Umbilical cord (tissue), 2 donors: ENCODE results near the gene DUSP16. TPM values are rescaled to one million over a fixed set of nuclear protein-coding genes. Genes with fewer than 3 reads are reported as not detected.
A peak's percentile ranks its signal among the peaks of the same experiment; 100 is the strongest.
"Not testable (repeated sequence)": the region's sequence is repeated elsewhere in the genome, so short reads cannot be mapped to it uniquely, and the experiment has no call there.

Experiments used
- DNase-seq: peaks from one replicate; pipeline ENCODE4 v3.0.0-alpha.2; 2015; ENCODE audit warnings: low spot score
- total RNA-seq: library from RNA; depleted of rRNA; stranded (reverse); fragments of >200 nt; gene quantifications from one replicate; pipeline ENCODE4 v1.2.3, GENCODE V29; 2014; ENCODE audit warnings: low replicate concordance; ENCODE audit not compliant: insufficient read depth

Gene DUSP16, protein sequence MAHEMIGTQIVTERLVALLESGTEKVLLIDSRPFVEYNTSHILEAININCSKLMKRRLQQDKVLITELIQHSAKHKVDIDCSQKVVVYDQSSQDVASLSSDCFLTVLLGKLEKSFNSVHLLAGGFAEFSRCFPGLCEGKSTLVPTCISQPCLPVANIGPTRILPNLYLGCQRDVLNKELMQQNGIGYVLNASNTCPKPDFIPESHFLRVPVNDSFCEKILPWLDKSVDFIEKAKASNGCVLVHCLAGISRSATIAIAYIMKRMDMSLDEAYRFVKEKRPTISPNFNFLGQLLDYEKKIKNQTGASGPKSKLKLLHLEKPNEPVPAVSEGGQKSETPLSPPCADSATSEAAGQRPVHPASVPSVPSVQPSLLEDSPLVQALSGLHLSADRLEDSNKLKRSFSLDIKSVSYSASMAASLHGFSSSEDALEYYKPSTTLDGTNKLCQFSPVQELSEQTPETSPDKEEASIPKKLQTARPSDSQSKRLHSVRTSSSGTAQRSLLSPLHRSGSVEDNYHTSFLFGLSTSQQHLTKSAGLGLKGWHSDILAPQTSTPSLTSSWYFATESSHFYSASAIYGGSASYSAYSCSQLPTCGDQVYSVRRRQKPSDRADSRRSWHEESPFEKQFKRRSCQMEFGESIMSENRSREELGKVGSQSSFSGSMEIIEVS
- 13.2 TPM for total RNA-seq

DNA sequence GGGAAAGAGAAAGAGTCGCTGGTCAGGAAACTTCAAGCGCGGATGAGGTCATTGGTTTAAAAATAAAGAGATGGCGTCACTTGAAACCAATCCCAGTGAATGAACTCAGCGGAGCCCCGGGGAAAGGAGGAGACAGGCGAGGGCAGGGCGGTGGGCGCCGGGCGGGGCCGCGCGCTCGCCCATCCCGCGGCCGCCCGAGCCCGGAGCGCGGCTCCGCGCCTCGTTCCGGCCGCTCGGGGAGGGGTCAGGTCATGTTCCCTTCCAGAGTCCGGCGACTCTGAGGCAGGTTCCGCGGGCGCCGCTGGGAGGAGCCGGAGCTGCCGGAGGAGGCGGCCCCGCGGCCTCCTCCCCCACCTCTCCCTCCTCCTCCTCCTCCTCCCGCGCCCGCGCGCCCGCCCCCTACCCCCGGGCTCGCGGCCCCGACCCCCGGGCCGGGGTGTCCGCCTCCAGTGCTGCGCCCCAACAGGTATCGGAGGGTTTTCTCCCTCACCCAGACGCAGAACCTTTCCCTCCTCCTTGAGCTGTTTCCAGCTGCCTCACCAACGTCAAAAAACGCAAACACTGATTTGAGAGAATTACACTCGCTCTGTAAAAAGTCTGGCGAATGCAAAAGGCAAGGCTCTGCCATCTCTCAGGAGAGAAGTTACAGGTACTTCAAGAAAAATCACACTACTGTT, at the start of gene DUSP16:
Gene DUSP16 (minus strand): TSS at position 279 of the 677 bp plus-strand sequence. CDS start 41,765 bp downstream, outside the sequence.
- peak; percentile 99 for DNase-seq

DNA sequence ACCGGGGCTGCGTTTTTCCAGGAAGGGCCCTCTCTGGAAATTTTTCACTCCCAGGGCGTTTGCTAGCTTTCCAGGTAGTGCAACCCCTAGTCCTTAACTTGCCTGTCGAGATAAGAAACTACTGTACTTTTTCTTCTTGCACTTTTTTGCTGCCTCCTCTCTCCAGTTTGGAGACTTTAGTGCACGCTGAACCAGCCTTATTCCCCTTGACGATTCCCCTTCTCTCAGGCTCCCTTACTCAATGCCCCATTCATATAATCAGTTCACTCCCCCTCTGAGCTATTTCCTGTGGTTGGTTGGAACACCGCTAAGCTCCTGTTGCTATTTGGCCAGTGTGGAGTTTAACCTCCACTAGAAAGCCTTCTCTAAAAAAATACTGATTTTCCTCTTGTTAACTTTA, 49.7 kb upstream of the DUSP16 start:
- peak; percentile 30 for DNase-seq

DNA sequence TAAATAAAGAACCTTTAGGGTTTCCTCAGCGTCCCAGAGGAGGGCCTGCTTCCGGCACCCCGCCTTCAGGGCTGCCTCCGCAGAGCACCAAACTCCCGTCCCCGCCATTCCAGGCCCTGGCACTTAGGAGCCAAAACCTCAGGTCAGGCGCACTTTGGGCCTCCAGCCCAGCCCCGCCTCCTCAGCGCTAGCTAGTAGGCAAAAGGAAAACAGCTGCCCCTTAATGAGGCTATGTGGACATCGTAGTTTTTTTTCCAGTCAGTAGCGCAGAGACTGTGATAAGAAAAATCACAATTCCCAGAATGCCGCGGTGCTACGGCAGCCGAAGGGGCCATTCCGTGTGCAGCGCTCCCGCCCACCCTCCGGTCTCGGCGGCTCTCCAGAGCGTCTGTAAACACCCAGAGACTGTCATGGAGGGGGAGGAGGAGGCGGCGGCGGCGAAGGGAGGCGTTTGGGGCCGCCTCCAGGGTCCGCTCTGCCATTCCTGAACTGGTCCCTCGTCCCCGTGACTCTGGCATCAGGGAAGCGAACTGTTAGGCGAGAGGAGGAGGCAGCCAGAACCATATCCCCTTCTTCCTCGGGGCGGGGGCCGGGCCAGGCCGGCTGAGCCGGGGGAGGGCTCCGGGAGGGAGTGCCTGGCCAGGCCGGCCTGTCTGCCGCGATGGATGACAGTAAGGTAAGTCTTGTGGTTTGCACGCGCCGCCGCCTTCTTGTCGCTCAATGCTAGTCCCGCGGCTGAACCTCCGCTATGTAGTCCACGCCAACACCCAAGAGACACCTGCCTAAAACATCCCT, 49.0 kb upstream of the DUSP16 start, which contains the start of gene CREBL2:
Gene CREBL2 (plus strand): TSS at position 365 of the 795 bp plus-strand sequence. CDS start 297 bp downstream, at position 662.
- DNase-seq = peak; percentile 98

- no peak for DNase-seq
Observed at GRCh38 chr12:12610711-12611110, 48.0 kb upstream of the DUSP16 start.

GRCh38 chr12:12609692-12610091, 47.0 kb upstream of the DUSP16 start:
- DNase-seq = no peak

GRCh38 chr12:12608557-12608957, 45.9 kb upstream of the DUSP16 start:
- peak; percentile 22 for DNase-seq

DNA sequence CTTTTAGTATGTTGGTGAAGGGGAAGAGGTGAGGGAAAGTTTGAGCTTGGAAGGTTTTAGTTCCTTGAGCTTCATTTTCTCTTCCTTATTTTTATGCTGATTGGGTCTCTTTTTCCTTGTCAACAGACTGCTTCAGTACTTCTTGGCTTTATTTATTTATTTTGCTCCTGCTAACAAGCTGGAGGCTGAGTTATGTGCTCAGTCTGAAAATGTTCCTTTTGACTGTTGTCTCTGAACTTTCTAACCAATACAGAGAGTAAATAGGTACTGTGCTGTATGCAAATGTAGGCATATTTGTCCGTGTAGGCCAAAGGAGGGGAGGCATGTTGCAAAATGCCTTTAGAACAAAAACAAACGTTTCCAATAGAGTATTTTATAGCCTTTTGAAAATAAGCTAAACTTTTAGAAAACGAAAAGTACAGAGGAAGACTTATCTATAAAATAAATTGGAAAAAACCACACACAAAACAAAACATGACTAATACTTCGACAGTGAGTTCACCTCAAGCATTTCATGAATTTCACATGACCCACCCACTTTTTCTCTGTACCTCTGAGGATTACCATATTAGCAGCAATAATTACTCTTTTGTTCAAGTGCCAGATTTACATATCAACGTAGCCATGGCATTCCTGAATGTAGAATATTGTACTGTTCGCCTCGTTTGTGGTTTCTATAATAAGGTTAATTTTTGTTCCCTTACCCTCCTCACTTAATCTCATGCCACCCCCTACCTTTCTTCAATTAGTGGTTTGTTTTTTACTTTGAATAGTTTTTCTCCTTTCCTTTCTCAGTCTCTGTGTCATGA, 44.3 kb upstream of the DUSP16 start:
- no peak for DNase-seq

GRCh38 chr12:12604740-12605139, 42.1 kb upstream of the DUSP16 start:
- DNase-seq = peak; percentile 22

DNA sequence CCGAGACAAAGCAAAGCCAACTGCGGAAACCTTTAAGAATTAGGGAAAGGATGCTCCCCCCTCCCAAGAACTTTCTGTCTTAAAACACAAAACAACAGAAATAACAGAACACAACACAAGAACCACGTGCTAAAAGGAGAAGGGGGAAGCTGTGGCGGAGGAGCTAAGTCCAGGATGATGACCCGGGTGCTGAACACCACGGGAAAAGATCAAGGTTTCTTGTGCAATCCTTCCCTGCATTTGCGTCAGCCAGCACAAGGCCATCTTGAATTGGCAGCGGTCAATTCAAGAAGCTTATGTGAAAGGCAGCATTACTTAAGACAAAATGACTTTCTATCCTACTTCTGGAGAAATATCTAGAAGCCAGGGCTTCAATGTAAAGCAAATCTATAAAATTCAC, 38.0 kb upstream of the DUSP16 start:
- no peak for DNase-seq

GRCh38 chr12:12599750-12600643, 37.3 kb upstream of the DUSP16 start:
- peak; percentile 64 for DNase-seq

- no peak for DNase-seq
Observed at GRCh38 chr12:12598864-12599263, 36.2 kb upstream of the DUSP16 start.

DNA sequence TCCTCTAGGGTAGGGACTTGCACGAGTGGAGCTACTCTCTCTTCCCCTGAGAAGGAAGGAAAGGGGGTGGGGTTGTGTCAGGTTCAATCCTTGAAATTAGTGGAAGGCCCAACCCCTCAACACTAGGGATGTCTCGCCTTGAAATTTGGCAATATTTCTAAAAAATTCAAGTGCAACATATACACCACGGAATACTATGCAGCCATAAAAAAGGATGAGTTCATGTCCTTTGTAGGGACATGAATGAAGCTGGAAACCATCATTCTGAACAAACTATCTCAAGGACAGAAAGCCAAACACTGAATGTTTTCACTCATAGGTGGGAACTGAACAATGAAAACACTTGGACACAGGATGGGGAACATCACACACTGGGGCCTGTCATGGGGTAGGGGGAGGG, 33.9 kb upstream of the DUSP16 start:
- DNase-seq = not testable (repeated sequence)

DNA sequence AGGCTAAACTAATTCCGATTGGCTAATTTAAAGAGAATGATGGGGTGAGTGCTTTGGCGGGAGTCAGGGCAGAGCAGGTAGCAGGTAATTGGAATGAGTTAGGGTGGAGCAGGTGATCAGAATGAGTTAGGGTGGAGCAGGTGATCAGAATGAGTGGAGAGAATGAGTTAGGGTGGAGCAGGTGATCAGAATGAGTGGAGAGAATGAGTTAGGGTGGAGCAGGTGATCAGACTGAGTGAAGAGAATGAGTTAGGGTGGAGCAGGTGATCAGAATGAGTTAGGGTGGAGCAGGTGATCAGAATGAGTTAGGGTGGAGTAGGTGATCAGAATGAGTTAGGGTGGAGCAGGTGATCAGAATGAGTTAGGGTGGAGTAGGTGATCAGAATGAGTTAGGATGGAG, 33.3 kb upstream of the DUSP16 start:
- DNase-seq = not testable (repeated sequence)

DNA sequence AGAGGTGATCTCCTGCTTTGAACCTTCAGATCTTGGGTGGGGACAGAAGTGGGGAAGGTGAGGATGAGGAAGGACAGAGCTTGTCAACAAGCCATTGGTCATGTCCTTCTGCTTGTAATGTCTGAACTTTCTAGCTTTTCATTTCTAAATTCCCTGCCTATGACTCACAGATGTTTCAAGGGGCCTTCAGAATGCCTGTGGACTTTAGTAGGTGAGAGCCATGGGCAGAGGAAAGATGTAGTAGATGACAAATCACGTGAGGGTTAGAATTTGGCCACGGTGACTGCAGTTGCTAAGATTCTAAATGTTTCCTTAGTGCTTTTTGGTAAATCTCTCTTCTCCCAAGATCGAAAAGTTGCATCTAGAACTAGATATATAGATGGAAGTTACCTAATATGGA, 30.3 kb upstream of the DUSP16 start:
- DNase-seq = no peak

- DNase-seq = no peak
Observed at GRCh38 chr12:12590961-12591360, 28.3 kb upstream of the DUSP16 start.

GRCh38 chr12:12588436-12588835, 25.8 kb upstream of the DUSP16 start:
- not testable (repeated sequence) for DNase-seq

- DNase-seq = no peak
Observed at GRCh38 chr12:12587878-12588277, 25.2 kb upstream of the DUSP16 start.

GRCh38 chr12:12586879-12587675, 24.4 kb upstream of the DUSP16 start:
- DNase-seq = peak; percentile 64
